ENCODE data around the gene NOD2.

NOD2 gene

GRCh38 chr16:50692999-50693781 lies at the start of gene NOD2:
TSS of gene NOD2 (plus strand) at chr16:50693606. CDS start at chr16:50699496, 5,890 bp downstream.
- DNase-seq (ENCODE audit: low read depth in 2 of 2) = no peak

GRCh38 chr16:50644245-50644644 lies 49.2 kb upstream of the NOD2 start:
- DNase-seq (ENCODE audit: low read depth in 2 of 2) = no peak

- DNase-seq (ENCODE audit: low read depth in 2 of 2) = peak in 1 of 2 experiments; percentile 17
Observed at GRCh38 chr16:50644729-50645128, 48.7 kb upstream of the NOD2 start.

- DNase-seq (ENCODE audit: low read depth in 2 of 2) = no peak
Observed at GRCh38 chr16:50645563-50646220, 47.7 kb upstream of the NOD2 start.

GRCh38 chr16:50646345-50646744 lies 47.1 kb upstream of the NOD2 start:
- DNase-seq (ENCODE audit: low read depth in 2 of 2) = no peak

GRCh38 chr16:50651835-50652438 lies 41.5 kb upstream of the NOD2 start:
- no peak for DNase-seq (ENCODE audit: low read depth in 2 of 2)

- DNase-seq (ENCODE audit: low read depth in 2 of 2) = no peak
Observed at GRCh38 chr16:50652836-50653425, 40.5 kb upstream of the NOD2 start.

- DNase-seq (ENCODE audit: low read depth in 2 of 2) = no peak
Observed at GRCh38 chr16:50653633-50654519, 39.5 kb upstream of the NOD2 start.

GRCh38 chr16:50655558-50656055 lies 37.8 kb upstream of the NOD2 start:
- no peak for DNase-seq (ENCODE audit: low read depth in 2 of 2)

GRCh38 chr16:50657241-50657640 lies 36.2 kb upstream of the NOD2 start:
- DNase-seq (ENCODE audit: low read depth in 2 of 2) = no peak

GRCh38 chr16:50659806-50660205 lies 33.6 kb upstream of the NOD2 start:
- no peak for DNase-seq (ENCODE audit: low read depth in 2 of 2)

GRCh38 chr16:50662306-50662940 lies 31.0 kb upstream of the NOD2 start:
- DNase-seq (ENCODE audit: low read depth in 2 of 2) = no peak

- no peak for DNase-seq (ENCODE audit: low read depth in 2 of 2)
Observed at GRCh38 chr16:50664270-50664669, 29.1 kb upstream of the NOD2 start.

- DNase-seq (ENCODE audit: low read depth in 2 of 2) = peak; percentile 65 to 82
Observed at GRCh38 chr16:50665128-50665878, 28.1 kb upstream of the NOD2 start.

GRCh38 chr16:50666658-50667496 lies 26.5 kb upstream of the NOD2 start:
- peak in 1 of 2 experiments; percentile 34 for DNase-seq (ENCODE audit: low read depth in 2 of 2)

- DNase-seq (ENCODE audit: low read depth in 2 of 2) = no peak
Observed at GRCh38 chr16:50667497-50668367, 25.7 kb upstream of the NOD2 start.

GRCh38 chr16:50668368-50669008 lies 24.9 kb upstream of the NOD2 start:
- no peak for DNase-seq (ENCODE audit: low read depth in 2 of 2)

- DNase-seq (ENCODE audit: low read depth in 2 of 2) = no peak
Observed at GRCh38 chr16:50669741-50670140, 23.7 kb upstream of the NOD2 start.
